Measurements from ENCODE around the gene TMC7.

The TMC7 gene

GRCh38 chr16:19021747-19022146 is 38.0 kb downstream of the TMC7 start:
- DNase-seq (ENCODE audit: extremely low read depth in 1 of 2, low read depth in 1 of 2), result no peak

- DNase-seq (ENCODE audit: extremely low read depth in 1 of 2, low read depth in 1 of 2), result no peak
These were observed 43.7 kb downstream of the TMC7 start for GRCh38 chr16:19027416-19027815.

GRCh38 chr16:19029980-19030379 is 46.2 kb downstream of the TMC7 start:
- no peak for DNase-seq (ENCODE audit: extremely low read depth in 1 of 2, low read depth in 1 of 2)

DNA sequence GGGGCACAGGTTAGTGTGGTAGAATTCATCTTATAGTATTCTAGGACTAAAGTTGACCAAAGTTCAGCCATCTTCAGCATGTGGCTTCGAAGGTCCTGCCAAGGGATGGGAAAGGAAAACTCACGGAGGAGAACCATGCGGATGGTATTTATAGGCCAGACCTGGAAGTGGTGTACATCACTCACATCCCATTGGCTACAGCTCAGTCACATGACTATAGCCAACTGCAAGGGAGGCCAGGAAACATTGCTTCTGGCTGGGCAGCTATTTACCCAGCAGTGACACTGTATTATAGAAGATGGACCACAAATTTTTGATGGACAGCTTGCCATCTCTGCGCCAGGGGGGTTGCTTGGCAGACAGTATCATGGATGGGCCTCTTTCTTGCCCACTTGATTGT is 48.0 kb downstream of the TMC7 start:
- no peak for DNase-seq (ENCODE audit: extremely low read depth in 1 of 2, low read depth in 1 of 2)

DNA sequence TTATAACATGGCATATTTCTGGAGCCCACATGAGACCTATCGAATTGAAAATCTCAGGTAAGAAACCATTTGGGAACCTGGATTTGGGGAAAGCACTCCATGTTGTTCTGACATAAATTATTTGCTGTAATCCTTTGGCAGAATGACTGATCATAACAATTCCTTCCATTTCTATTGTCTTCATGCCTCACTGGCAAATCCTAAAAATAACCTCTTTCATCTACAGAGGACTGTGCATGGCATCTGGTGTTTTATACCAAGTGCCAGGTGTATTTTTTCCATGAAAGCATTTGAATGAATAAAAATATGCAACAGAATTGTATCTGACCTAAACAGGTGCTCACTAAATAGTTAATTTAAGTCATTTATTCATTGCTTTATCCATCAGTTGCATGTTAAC is 50.0 kb downstream of the TMC7 start:
- DNase-seq (ENCODE audit: extremely low read depth in 1 of 2, low read depth in 1 of 2), result no peak

DNA sequence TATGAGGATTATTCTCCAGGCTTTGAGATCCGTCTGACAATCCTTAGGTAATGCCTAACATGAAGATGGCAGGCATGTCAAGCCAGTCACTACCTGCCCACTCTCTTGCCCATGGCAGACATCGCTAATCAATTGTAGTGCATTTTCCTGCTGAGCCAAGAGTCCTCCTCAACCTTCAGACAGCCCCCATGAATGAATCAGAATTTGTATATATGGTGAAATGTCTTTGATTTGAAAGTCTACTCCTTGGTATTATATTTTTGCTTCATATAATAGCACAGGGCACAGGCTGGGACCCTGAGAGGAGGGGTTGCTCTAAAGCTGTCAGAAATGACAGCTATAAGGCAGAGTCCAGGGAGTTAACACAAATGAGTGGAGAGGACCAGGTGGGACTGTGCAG is 56.7 kb downstream of the TMC7 start:
- DNase-seq (ENCODE audit: extremely low read depth in 1 of 2, low read depth in 1 of 2), result no peak

GRCh38 chr16:19044769-19045168 is 61.0 kb downstream of the TMC7 start:
- DNase-seq (ENCODE audit: extremely low read depth in 1 of 2, low read depth in 1 of 2), result no peak

DNA sequence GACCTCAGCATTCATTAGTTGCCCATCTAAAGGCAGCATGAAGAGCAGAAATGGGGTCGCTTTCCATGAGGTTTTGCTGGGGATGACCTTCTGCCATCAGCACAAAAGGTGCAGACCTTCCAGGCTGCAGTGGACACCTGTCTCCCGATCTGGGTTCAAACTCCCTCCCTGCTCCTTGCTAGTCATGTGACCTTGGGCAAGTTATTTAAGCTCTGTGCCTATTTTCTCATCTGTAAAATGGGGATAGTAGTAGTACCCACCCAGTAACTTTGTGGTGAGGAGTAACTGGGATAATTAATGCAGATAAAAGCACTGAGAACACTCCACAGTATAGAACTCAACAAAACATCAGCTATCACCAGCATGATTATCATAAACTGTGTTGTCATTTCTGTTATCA is 62.3 kb downstream of the TMC7 start:
- no peak for DNase-seq (ENCODE audit: extremely low read depth in 1 of 2, low read depth in 1 of 2)

GRCh38 chr16:19062706-19063105 is 79.0 kb downstream of the TMC7 start:
- DNase-seq (ENCODE audit: extremely low read depth in 1 of 2, low read depth in 1 of 2), result no peak

DNA sequence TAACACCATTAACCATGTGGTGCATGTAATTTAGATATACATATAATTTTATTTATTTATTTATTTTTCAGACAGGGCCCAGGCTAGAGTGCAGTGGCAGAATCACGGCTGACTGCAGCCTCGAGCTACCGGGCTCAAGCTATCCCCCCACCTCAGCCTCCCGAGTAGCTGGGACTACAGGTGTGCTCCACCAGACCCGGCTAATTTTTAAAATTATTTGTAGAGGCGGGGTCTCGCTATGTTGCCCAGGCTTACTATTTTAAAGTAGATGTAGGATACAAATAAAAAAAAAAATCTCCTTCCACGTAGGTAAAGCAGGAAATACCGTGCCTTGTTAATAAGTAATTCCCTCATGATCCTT is 83.2 kb downstream of the TMC7 start:
- DNase-seq (ENCODE audit: extremely low read depth in 1 of 2, low read depth in 1 of 2), result no peak

DNA sequence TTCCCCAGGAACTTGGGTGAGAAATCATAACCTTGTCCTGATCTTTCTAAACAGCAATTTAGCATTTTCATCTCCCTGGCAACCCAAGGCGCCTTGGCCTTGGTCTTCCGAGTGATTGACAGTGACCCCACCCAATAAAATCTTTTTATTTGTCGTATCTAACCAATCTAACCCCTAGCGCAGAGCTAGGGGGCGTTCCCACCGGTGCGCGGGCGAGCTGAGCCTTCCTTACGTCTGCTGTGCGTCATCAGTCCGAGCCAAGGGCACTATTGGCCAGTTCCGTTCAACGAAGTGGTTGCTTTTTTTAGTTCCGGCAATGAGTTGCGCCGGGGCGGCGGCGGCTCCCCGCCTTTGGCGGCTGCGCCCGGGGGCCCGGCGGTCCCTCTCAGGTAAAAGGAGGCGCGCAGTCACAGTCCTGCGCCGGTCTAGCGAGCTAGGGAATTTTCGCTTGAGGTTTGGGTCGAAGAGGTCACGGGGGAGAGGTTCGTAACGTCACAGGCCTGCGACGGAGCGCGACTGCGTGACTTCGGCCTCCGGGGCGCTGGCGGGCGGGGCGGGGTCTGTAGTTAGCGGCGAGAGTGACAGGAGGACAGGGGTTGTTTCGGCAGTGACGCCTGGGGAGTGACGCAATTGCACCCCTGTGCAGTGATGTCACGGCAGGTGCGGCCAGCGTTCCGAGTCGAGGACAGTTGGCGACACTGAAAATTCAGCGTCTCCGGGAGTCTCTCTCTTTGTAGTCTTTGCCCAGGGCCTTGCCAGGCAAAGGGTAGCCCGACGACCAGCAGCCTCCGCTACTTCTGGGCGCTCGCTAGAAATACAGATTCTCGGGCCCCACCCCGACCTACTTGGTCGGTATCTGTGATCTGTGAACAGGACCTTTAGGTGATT is 83.9 kb downstream of the TMC7 start, which contains the start of gene COQ7:
COQ7 (plus strand) TSS at position 266 of the 888 bp plus-strand sequence; CDS start at position 317, 51 bp downstream.
- peak; percentile 97 to 98 for DNase-seq (ENCODE audit: extremely low read depth in 1 of 2, low read depth in 1 of 2)

DNA sequence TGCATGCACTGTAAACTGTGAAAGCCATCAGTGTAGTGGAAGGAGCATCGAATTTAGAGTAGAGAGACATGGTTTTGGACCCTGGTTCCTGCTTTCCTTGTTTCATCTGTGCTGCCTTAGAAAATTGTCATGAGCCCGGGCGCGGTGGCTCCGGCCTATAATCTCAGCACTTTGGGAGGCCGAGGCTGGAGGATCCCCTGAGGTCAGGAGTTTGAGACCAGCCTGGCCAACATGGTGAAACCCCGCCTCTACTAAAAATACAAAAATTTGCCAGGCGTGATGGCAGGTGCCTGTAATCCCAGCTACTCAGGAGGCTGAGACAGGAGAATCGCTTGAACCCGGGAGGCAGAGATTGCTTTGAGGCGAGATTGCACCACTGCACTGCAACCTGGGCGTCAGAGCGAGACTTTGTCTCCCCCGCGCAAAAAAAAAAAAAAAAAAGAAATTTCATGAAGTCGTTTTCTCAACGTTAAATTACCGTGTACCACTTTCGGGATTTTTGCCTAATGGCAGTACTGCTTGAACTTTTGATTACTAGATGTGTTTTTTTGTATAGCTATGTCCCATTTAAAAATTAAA is 84.6 kb downstream of the TMC7 start:
- DNase-seq (ENCODE audit: extremely low read depth in 1 of 2, low read depth in 1 of 2), result no peak

DNA sequence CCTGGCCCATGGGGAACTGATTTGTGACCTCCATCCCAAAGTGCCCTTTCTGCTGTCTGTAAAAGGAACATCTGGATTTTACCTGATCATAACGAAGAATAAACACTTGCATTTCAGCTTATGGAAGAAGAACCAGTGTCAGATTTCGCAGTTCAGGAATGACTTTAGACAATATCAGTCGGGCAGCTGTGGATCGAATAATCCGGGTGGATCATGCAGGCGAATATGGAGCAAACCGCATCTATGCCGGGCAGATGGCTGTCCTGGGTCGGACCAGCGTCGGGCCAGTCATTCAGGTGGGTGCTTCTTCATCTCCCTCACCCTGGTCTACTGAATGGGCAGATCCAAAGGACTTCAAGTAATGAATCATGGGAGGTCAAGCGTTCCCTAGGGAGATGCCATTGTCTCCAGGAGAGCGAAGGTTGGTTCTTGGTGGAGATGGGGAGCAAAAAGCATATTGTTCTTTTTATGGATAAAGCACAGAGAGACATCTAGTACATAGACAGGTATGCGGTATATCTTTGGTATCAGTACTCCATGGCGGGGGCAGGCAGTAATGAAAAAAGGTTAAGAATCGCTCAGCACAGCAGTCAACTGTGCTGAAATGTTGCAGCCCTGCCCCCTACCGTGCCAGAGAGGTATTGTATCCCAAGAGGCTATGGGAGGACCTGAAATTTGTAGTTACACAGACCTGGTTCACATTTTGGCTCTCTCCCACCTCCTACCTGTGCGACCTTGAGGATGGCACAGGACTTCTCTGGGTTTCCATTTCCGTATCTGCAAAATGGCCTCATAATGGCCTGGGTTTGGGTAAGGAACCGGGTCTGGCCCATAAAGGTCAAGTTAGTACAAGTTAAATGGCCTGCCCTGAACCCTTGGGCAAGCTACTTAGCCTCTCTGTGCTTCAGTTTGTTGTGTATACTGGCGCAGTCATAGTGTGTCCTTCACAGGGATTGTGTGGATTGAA is 88.4 kb downstream of the TMC7 start:
- peak in 1 of 2 donors; percentile 25 for DNase-seq (ENCODE audit: extremely low read depth in 1 of 2, low read depth in 1 of 2)

DNA sequence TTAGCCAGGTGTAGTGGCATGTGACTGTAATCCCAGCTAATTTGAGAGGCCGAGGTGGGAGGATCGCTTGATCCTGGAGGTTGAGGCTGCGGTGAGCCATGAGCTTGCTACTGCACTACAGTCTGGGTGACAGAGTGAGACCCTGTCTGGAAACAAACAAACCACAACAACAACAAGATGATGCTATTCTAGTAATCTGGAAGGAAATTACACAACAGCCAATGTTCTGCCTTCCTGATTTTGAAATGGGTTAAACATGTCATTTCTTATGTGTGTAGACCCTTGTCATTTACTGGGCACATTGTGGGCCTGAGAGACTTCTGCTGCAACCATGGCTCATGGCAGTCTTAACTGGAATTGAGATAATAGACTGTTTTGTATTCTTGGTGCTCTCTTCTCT is 89.6 kb downstream of the TMC7 start:
- DNase-seq (ENCODE audit: extremely low read depth in 1 of 2, low read depth in 1 of 2), result no peak

- no peak for DNase-seq (ENCODE audit: extremely low read depth in 1 of 2, low read depth in 1 of 2)
These were observed 90.1 kb downstream of the TMC7 start for GRCh38 chr16:19073863-19074262.

- no peak for DNase-seq (ENCODE audit: extremely low read depth in 1 of 2, low read depth in 1 of 2)
These were observed 91.8 kb downstream of the TMC7 start for GRCh38 chr16:19075511-19075910.

DNA sequence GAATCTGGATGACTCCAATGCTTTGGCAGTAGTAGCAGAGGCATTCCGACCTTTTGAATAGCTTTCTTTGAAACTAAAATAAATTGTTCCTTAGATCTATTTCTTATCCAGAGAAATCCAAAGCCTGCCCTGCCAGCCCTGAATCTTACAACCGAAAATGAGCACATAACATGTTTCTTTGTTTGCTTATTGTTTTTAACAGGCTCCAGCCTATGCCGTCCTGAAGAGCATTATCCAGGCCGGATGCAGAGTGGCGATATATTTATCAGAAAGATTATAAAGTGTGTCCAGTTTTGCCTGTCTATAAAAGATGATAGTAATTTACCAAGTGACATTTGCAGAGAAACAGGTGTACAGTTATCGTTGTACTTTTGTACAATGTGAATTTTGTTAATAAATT is 94.1 kb downstream of the TMC7 start:
- no peak for DNase-seq (ENCODE audit: extremely low read depth in 1 of 2, low read depth in 1 of 2)

DNA sequence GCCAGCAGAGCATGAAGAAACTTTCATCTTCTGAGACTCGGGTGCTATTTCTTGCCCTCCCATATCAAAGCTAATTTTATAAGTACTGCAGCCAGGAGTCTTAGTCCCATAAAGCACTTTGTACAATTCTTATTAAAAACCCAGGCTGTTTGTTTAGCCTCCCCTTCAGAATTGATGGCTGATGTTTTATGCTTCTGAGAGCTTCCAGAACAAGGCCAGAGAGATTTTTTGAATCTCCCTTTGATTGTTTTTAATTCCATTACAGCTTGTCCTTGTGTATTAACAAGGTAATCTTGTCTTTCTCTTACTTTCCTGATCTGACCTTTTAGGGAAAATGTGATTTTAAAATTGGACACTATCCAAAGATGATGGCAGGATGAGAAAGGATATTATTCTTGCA is 99.9 kb downstream of the TMC7 start:
- DNase-seq (ENCODE audit: extremely low read depth in 1 of 2, low read depth in 1 of 2), result no peak

GRCh38 chr16:19084139-19084538 is 100.4 kb downstream of the TMC7 start:
- no peak for DNase-seq (ENCODE audit: extremely low read depth in 1 of 2, low read depth in 1 of 2)

- no peak for DNase-seq (ENCODE audit: extremely low read depth in 1 of 2, low read depth in 1 of 2)
These were observed 101.1 kb downstream of the TMC7 start for GRCh38 chr16:19084879-19085278.

DNA sequence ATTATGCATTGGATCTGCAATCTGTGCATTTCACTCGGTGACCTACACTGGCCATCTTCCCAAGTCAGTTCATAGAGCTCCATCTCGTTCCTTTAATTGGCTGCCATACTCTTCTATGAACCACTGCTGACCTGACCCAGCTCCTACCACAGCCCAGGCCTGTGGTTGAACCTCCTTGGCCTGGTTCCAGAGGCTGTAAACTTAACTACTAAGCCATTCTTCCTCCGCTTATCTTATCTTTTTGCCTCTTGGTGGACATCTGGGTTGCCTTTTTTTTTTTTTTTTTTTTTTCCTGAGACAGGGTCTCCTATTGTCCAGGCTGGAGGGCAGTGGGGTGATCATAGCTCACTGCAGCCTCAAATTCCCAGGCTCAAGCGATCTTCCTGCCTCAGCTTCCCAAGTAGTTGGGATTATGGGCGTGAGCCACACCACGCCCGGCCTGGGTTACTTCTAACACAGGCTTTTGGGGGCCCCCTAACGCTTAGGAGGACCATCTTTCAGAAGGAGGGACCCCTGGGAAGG is 102.0 kb downstream of the TMC7 start:
- DNase-seq (ENCODE audit: extremely low read depth in 1 of 2, low read depth in 1 of 2), result no peak
